ENCODE data around the gene GALNTL6. TPM values are rescaled to one million over a fixed set of nuclear protein-coding genes. Genes with fewer than 3 reads are reported as not detected.

Gene GALNTL6
- total and polyA plus RNA-seq, 9 of the 15 experiments (the other 6 are each of a cell fraction or from before 2014, with no cell fraction given), result 0.18 to 0.50 (median 0.29) TPM

- ChIA-PET POLR2A (no interaction called here), CTCF (ENCODE audit: low intra/inter-chr PET ratio) (no interaction called here)
- Histone ChIP-seq H3K27me3 (ENCODE audit: control insufficient read depth in 2 of 2, insufficient read depth in 2 of 2, low read length in 2 of 2) (no peaks in the 10 kb centered on the region), H3K4me3 (no peak overlapping the region), H3K36me3 (ENCODE audit: control insufficient read depth, insufficient read depth, low read length) (no peaks in the 10 kb centered on the region), H2AFZ (ENCODE audit: low read depth, low read length) (no peak overlapping the region), H3K4me1 (replicated peaks in 1 of 2; ENCODE audit: control insufficient read depth in 2 of 2, insufficient read depth in 2 of 2, low read length in 2 of 2) (no peaks in the 10 kb centered on the region), H3K79me2 (ENCODE audit: control insufficient read depth, insufficient read depth, low read length) (no peaks in the 10 kb centered on the region), H3K27ac (ENCODE audit: extremely low read depth, low read depth, low read length) (no peak overlapping the region), H3K4me2 (ENCODE audit: insufficient read depth, low read length) (no peak overlapping the region), H4K20me1 (replicated peaks; ENCODE audit: control insufficient read depth, insufficient read depth, low read length) (no peaks in the 10 kb centered on the region), H3K9me3 (replicated peaks; ENCODE audit: control insufficient read depth, insufficient read depth, low read depth, low read length) (no peaks in the 10 kb centered on the region), H3K9ac (ENCODE audit: insufficient read depth in 1 of 2, low read depth in 2 of 2, low read length in 2 of 2) (no peak overlapping the region), H3K9me1 (ENCODE audit: control insufficient read depth, insufficient read depth, low read length) (no peaks in the 10 kb centered on the region)
- intact Hi-C loops (cut with micrococcal nuclease), result loop anchor here (10.0 kb wide), 1 partner anchor 985 kb away; no protein-coding TSS in a partner anchor
- FAIRE-seq (no peak), DNase-seq (ENCODE audit: extremely low read depth in 1 of 4, low spot score in 3 of 4) (no peak), ATAC-seq (no peak)
- BruUV-seq (replicated peaks), result no TSS peak
- in situ Hi-C loops (cut with MboI), result no loop called here
- WGBS (ENCODE audit: insufficient coverage, low coverage, missing lambda C conversion rate), result 4% methylated on average over 8 of the region's 8 CpGs
- TF ChIP-seq WHSC1 (IDR thresholded peaks at IDR 0.05; ENCODE audit: low read length) (no peak), VEZF1 (CRISPR knock-in tag; IDR thresholded peaks at IDR 0.05) (no peak), SMAD1 (IDR thresholded peaks at IDR 0.05; ENCODE audit: low read depth, low read length, partially characterized antibody) (no peak), ZNF764 (CRISPR knock-in tag; IDR thresholded peaks at IDR 0.05; ENCODE audit: low read depth) (no peak), E4F1 (CRISPR knock-in tag; IDR thresholded peaks at IDR 0.05; ENCODE audit: borderline replicate concordance) (no peak), ZNF436 (CRISPR knock-in tag; IDR thresholded peaks at IDR 0.05) (no peak), ZBED1 (IDR thresholded peaks at IDR 0.05) (no peak), FOXK2 (conservative IDR thresholded peaks at IDR 0.05 in 1 of 2, IDR thresholded peaks at IDR 0.05 in 1 of 2; ENCODE audit: low read depth in 2 of 2) (no peak), ZNF232 (CRISPR knock-in tag; IDR thresholded peaks at IDR 0.05) (no peak)
These were observed 36.5 kb downstream of the GALNTL6 start for GRCh38 chr4:171849686-171850222.

Measured in K562 (cell line).